PFSK-1 (cell line): ENCODE data around the gene AHDC1.

Experiments used
- FOXP2 ChIP-seq: optimal IDR thresholded peaks from 2 replicates; pipeline ENCODE3; 2011; ENCODE audit warnings: borderline replicate concordance, control low read depth, inconsistent platforms; ENCODE audit not compliant: insufficient read depth; ENCODE audit errors: extremely low read length, extremely low read depth
- POLR2AphosphoS5 ChIP-seq: IDR thresholded peaks from 2 replicates; pipeline ENCODE4 v1.6.1; 2012; ENCODE audit warnings: low read depth, mild to moderate bottlenecking, control low read depth, low read length, moderate library complexity
- SIN3A ChIP-seq: IDR thresholded peaks from 2 replicates; pipeline ENCODE4 v1.6.1; 2012; ENCODE audit warnings: mild to moderate bottlenecking, low read length, moderate library complexity, borderline replicate concordance; ENCODE audit not compliant: insufficient read depth
- TAF1 ChIP-seq: IDR thresholded peaks from 2 replicates; pipeline ENCODE4 v1.6.1; 2012; ENCODE audit warnings: low read length, control low read depth, borderline replicate concordance; ENCODE audit not compliant: insufficient read depth
- TF ChIP-seq, protein P1 (sequence below), 2 experiments: IDR thresholded peaks; 2 replicates each; pipeline versions ENCODE4 v1.6.1 to v1.8.0; 2011 to 2012; ENCODE audit warnings: low read depth in 2 of 2, low read length in 2 of 2, control low read depth in 1 of 2, inconsistent platforms in 1 of 2, mild to moderate bottlenecking in 1 of 2, moderate library complexity in 1 of 2; ENCODE audit not compliant: insufficient read depth in 1 of 2

The AHDC1 gene

DNA sequence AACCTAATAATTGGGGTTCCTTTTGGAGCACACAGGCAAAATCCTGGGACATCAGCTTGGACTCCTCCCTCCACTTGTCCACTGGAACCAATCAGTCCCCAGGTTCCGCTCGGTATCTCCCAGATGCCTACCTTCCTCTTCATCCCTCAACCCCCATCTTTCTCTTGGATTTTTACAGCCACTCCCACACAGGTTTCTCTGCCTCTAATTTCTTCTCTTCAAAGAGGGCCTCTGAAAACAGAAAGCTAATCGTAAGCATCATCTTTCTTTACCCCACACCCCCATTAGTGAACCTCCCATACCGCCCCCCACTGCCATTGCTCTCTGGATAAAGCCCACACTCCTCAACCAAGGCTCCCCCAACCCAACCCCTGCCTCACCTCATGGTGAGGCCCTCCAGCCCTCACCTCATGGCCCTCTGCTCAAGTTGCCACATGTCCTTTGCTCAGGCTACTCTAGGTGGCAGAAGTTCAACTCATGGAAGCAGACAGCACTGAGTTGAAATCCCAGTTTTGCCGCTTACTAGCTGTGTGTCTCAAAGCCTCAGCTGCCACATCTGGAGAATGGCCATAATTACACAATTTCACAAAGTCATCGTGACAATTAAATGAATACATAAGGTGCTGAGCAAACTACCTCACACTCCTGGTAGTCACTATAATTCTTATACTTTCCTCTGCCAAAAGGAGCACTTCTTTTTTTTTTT is 95.8 kb downstream of the AHDC1 start:
- TF ChIP-seq FOXP2, result no peak
- TF ChIP-seq, protein P1, sequence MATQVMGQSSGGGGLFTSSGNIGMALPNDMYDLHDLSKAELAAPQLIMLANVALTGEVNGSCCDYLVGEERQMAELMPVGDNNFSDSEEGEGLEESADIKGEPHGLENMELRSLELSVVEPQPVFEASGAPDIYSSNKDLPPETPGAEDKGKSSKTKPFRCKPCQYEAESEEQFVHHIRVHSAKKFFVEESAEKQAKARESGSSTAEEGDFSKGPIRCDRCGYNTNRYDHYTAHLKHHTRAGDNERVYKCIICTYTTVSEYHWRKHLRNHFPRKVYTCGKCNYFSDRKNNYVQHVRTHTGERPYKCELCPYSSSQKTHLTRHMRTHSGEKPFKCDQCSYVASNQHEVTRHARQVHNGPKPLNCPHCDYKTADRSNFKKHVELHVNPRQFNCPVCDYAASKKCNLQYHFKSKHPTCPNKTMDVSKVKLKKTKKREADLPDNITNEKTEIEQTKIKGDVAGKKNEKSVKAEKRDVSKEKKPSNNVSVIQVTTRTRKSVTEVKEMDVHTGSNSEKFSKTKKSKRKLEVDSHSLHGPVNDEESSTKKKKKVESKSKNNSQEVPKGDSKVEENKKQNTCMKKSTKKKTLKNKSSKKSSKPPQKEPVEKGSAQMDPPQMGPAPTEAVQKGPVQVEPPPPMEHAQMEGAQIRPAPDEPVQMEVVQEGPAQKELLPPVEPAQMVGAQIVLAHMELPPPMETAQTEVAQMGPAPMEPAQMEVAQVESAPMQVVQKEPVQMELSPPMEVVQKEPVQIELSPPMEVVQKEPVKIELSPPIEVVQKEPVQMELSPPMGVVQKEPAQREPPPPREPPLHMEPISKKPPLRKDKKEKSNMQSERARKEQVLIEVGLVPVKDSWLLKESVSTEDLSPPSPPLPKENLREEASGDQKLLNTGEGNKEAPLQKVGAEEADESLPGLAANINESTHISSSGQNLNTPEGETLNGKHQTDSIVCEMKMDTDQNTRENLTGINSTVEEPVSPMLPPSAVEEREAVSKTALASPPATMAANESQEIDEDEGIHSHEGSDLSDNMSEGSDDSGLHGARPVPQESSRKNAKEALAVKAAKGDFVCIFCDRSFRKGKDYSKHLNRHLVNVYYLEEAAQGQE (IDR thresholded peaks at IDR 0.05; ENCODE audit: insufficient read depth in 1 of 2, low read depth in 2 of 2, low read length in 2 of 2), result no peak
- no peak for TF ChIP-seq SIN3A
- no peak for TF ChIP-seq TAF1
- no peak for TF ChIP-seq POLR2AphosphoS5

DNA sequence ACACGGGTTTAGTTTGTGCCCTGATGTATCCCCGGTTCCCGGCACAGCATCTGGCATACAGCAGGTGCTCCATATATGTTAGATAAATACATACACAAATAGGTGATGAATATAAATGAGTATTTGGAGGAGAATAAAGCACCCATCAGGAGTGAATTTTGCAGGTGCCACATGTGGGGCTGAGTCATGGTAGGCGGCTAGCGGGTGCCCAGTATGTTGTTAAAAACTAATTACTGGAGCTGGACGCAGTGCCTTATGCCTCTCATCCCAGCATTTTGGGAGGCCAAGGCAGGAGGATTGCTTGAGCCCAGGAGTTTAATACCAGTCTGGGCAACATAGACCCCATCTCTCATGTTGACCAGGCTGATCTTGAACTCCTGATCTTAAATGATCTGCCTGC is 97.2 kb downstream of the AHDC1 start:
- TF ChIP-seq POLR2AphosphoS5, result no peak
- TF ChIP-seq SIN3A, result no peak
- TF ChIP-seq, protein P1 (IDR thresholded peaks at IDR 0.05; ENCODE audit: insufficient read depth in 1 of 2, low read depth in 2 of 2, low read length in 2 of 2), result no peak
- TF ChIP-seq FOXP2, result no peak
- no peak for TF ChIP-seq TAF1

DNA sequence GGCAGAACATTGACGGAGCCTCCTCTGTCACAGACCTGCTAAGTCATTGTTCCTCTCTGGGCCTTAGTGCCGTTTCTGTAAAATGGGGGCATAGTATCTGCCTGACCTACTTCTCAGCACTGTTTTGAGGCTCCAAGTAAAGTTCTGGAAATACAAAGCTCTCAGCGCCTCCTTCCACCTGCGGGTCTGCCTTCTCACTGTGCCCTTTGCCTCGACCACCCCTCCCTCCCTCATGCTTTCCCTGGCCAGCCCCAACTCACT is 98.6 kb downstream of the AHDC1 start:
- TF ChIP-seq TAF1 (no peak), SIN3A (no peak), FOXP2 (no peak), POLR2AphosphoS5 (no peak)
- TF ChIP-seq, protein P1 (IDR thresholded peaks at IDR 0.05; ENCODE audit: insufficient read depth in 1 of 2, low read depth in 2 of 2, low read length in 2 of 2), result no peak

DNA sequence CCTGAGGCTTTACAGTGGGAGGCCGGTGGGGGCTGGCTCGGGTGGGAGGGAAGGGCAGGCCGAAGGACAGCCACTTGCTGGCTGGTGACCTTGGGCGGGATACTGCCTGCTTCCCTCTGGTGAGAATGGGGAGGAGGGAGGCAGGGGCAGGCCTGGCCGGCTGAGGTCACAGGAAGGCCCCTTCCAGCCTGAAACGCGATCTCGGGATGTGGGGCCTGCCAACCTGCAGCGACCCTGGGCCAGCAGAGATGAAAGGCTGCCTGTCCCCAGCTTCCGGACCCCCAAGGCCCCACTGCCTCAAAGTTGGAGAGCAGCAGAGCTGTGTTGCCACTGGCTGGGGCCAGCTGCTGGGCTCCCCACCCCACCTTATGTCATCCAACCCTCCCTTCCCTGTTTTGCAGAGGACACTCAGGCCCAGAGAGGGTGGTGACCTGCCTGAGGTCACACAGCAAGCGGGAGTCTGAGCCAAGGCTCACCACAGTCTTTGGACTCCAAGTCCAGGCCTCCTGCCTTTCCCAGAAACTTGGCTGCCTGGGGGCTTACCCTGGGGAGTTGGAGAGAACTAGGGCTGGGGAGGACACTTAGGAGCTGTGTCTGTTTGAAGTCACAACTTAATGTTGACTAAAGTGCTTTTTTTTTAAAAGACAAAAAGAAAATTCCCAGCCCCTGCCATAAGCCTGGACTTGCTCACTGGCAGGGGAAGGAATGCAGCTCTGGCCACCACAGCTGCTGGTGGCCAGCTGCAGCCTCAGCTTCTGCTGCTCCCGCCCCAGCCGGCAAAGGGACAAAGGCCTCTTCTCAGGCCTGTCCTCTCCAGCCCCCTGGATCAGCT is 99.1 kb downstream of the AHDC1 start:
- TF ChIP-seq TAF1 (no peak), POLR2AphosphoS5 (no peak), SIN3A (no peak)

DNA sequence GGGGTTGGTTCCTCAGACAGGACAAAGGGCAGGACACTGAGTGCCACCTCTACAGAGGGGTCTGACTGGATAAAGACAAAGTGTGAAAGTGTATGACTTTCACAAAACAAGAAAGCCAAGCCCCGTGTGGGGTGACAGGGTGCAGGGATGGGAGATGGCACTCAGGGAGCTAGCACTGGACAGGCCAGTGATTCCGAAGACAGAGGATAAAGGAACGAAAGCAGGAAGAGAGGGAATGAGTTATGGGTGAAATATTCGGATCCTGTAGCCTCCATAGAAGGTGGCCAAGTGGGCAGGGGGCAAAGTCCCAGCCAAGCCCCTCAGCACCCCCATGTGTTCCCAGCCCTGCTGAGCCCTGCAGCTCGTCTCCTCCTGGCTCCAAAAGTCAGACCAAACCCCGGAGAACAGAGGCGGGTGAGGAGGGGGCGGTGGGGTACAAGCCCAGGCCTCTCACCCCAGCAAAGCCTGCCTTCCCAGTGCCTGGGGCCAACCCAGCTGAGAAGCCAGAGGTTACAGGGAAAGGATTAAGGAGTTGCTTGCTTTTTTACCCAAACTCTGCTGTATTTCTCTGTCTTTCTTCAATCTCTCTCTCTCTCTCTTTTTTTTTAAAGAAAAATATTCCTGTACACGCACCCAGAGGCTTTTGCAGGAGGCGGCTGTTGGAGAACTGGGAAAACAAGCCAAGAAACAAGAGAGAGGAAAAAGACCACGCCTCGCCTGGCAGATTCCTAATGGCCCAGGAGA is 99.9 kb downstream of the AHDC1 start:
- TF ChIP-seq POLR2AphosphoS5 (no peak), FOXP2 (no peak), SIN3A (no peak), TAF1 (no peak)
- TF ChIP-seq, protein P1 (IDR thresholded peaks at IDR 0.05; ENCODE audit: insufficient read depth in 1 of 2, low read depth in 2 of 2, low read length in 2 of 2), result no peak
